Psoas muscle (tissue), 8 donors: ENCODE data around the gene ING3. TPM values are rescaled to one million over a fixed set of nuclear protein-coding genes. Genes with fewer than 3 reads are reported as not detected.

Source experiments
- ATAC-seq, 4 donors: fragments of 200-7000 bp; cut with Tn5 transposase; one replicate each; pipeline ENCODE4 v1.9.1; 2020; ENCODE audit warnings: moderate library complexity in 3 of 4, mild to moderate bottlenecking in 2 of 4
- DNase-seq, 2 donors: peaks; one replicate each; pipeline ENCODE4 v3.0.0-alpha.2; 2020
- H3K27ac ChIP-seq: fragments of 200-600 bp; one replicate; pipeline ENCODE4 v1.8.0; 2022
- H3K27me3 ChIP-seq, 3 donors: fragments of 200-600 bp in 1 of 3; one replicate each; pipeline versions ENCODE4 v1.6.1 to v1.8.0; 2013 to 2022; ENCODE audit warnings: low read length in 2 of 3, mild to moderate bottlenecking in 2 of 3, moderate library complexity in 1 of 3; ENCODE audit not compliant: insufficient read depth in 3 of 3
- H3K36me3 ChIP-seq, 2 donors: fragments of 200-600 bp in 1 of 2; one replicate each; pipeline versions ENCODE4 v1.6.1 to v1.8.0; 2013 to 2022; ENCODE audit warnings: low read depth in 1 of 2, mild to moderate bottlenecking in 1 of 2, moderate library complexity in 1 of 2; ENCODE audit not compliant: insufficient read depth in 1 of 2
- H3K4me1 ChIP-seq: fragments of 200-600 bp; one replicate; pipeline ENCODE4 v1.8.0; 2022
- H3K4me3 ChIP-seq: fragments of 200-600 bp; one replicate; pipeline ENCODE4 v1.8.0; 2022; ENCODE audit warnings: mild to moderate bottlenecking
- H3K9me3 ChIP-seq: fragments of 200-600 bp; one replicate; pipeline ENCODE4 v1.8.0; 2022
- CTCF ChIP-seq: fragments of 200-600 bp; IDR thresholded peaks from one replicate; pipeline ENCODE4 v1.8.0; 2022; ENCODE audit warnings: antibody characterized with exemption
- WGBS, 3 donors: extraction: QIAGEN DNeasy Blood & Tissue Kit; methylation state at CpG; one replicate each; pipeline versions ENCODE4 v1.1.6 to v1.1.7; 2013; 5-methylcytosine and 5-hydroxymethylcytosine counted together
- intact Hi-C, 2 donors: fragments of 100-400 bp; cut with DNase I; formaldehyde crosslinking; loops; one replicate each; pipeline versions ENCODE4 v1.11.0 to v1.14.2; 2022
- polyA plus RNA-seq, 3 donors: library from polyadenylated mRNA; stranded (reverse); fragments of 200-250 nt; gene quantifications; one replicate each; pipeline ENCODE4 v1.2.3, GENCODE V29; 2013
- total RNA-seq, 4 donors: library from RNA; stranded (reverse); fragmentation: NEBNext Ultra II Directional in 2 of 4; extraction: Animal tissue kit (Norgen Biotek cat#: 25700) in 2 of 4; gene quantifications; one replicate each; pipeline versions ENCODE4 v1.2.1 to v1.2.4, GENCODE V29; 2021 to 2023
- donor health status: healthy with polysubstance abuse.
- donor health status: DM: no; HTN: no; CAD: no; lungs with moderate emphysema.
- donor health status: Bipolar disorder and iron deficiency.
- donor health status: healthy.
- donor health status: DM: yes; HTN: yes; CAD: no.
- donor health status: DM: no; HTN: no; CAD: no.
- donor health status: DM: no; HTN: no; CAD: no.
- donor health status: DM: yes; HTN: yes; CAD: no.

The ING3 gene
- total and polyA plus RNA-seq, 7 donors: 5.5 to 10.1 (median 8.3) TPM

- H3K36me3 ChIP-seq: no peaks in the 10 kb centered on the region
- H3K9me3 ChIP-seq: no peaks in the 10 kb centered on the region
- ATAC-seq: no peak
- 45 to 63% (median 58%) methylated on average over 9 of the region's 9 CpGs for WGBS, 3 donors
- TF ChIP-seq CTCF: no peak
- H3K27me3 ChIP-seq: no peaks in the 10 kb centered on the region
- DNase-seq: no peak
- H3K4me1 ChIP-seq: peaks cover 77% of the 10 kb centered on the region
- peak overlapping the region; percentile 42 for H3K4me3 ChIP-seq
- intact Hi-C loops: loop anchor here in 1 of 2 donors (5.0 kb wide), 1 partner anchor 47 kb away; no protein-coding TSS in a partner anchor
- H3K27ac ChIP-seq: peak overlapping the region; percentile 72
Measured at GRCh38 chr7:121000081-121000983, 49.8 kb downstream of the ING3 start.

GRCh38 chr7:121001234-121001906 is 50.8 kb downstream of the ING3 start:
- Histone ChIP-seq H3K36me3 (no peaks in the 10 kb centered on the region), H3K9me3 (no peaks in the 10 kb centered on the region), H3K27ac (peak overlapping the region; percentile 72), H3K4me3 (no peak overlapping the region), H3K4me1 (peaks cover 77% of the 10 kb centered on the region), H3K27me3 (no peaks in the 10 kb centered on the region)
- DNase-seq (no peak), ATAC-seq (no peak)
- 66 to 83% (median 71%) methylated on average over 3 of the region's 3 CpGs for WGBS, 3 donors
- TF ChIP-seq CTCF: no peak
- intact Hi-C loops: loop anchor here in 1 of 2 donors (5.0 kb wide), 1 partner anchor 46 kb away; no protein-coding TSS in a partner anchor

GRCh38 chr7:121002048-121002756 is 51.6 kb downstream of the ING3 start:
- Histone ChIP-seq H3K9me3 (no peaks in the 10 kb centered on the region), H3K27ac (peak overlapping the region; percentile 72)
- DNase-seq: no peak

More at GRCh38 chr7:121002048-121002756, 51.6 kb downstream of the ING3 start:
- WGBS, 3 donors: 61 to 66% (median 66%) methylated on average over 2 of the region's 2 CpGs
- no peak for ATAC-seq
- Histone ChIP-seq H3K4me3 (no peak overlapping the region), H3K27me3 (no peaks in the 10 kb centered on the region), H3K36me3 (no peaks in the 10 kb centered on the region), H3K4me1 (peaks cover 76% of the 10 kb centered on the region)
- peak; percentile 5 for TF ChIP-seq CTCF
- intact Hi-C loops: loop anchor here in 1 of 2 donors (5.0 kb wide), 1 partner anchor 45 kb away; no protein-coding TSS in a partner anchor
